Fibroblast of the conjunctiva (primary cell): ENCODE measurements around the gene PXDN.
"Not testable (repeated sequence)": the region's sequence is repeated elsewhere in the genome, so short reads cannot be mapped to it uniquely, and the experiment has no call there.

Source experiments
- DNase-seq: peaks from one replicate; pipeline ENCODE4 v3.0.0-alpha.2; 2010; ENCODE audit warnings: low read depth

Gene PXDN, protein sequence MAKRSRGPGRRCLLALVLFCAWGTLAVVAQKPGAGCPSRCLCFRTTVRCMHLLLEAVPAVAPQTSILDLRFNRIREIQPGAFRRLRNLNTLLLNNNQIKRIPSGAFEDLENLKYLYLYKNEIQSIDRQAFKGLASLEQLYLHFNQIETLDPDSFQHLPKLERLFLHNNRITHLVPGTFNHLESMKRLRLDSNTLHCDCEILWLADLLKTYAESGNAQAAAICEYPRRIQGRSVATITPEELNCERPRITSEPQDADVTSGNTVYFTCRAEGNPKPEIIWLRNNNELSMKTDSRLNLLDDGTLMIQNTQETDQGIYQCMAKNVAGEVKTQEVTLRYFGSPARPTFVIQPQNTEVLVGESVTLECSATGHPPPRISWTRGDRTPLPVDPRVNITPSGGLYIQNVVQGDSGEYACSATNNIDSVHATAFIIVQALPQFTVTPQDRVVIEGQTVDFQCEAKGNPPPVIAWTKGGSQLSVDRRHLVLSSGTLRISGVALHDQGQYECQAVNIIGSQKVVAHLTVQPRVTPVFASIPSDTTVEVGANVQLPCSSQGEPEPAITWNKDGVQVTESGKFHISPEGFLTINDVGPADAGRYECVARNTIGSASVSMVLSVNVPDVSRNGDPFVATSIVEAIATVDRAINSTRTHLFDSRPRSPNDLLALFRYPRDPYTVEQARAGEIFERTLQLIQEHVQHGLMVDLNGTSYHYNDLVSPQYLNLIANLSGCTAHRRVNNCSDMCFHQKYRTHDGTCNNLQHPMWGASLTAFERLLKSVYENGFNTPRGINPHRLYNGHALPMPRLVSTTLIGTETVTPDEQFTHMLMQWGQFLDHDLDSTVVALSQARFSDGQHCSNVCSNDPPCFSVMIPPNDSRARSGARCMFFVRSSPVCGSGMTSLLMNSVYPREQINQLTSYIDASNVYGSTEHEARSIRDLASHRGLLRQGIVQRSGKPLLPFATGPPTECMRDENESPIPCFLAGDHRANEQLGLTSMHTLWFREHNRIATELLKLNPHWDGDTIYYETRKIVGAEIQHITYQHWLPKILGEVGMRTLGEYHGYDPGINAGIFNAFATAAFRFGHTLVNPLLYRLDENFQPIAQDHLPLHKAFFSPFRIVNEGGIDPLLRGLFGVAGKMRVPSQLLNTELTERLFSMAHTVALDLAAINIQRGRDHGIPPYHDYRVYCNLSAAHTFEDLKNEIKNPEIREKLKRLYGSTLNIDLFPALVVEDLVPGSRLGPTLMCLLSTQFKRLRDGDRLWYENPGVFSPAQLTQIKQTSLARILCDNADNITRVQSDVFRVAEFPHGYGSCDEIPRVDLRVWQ (N-terminal part only)

DNA sequence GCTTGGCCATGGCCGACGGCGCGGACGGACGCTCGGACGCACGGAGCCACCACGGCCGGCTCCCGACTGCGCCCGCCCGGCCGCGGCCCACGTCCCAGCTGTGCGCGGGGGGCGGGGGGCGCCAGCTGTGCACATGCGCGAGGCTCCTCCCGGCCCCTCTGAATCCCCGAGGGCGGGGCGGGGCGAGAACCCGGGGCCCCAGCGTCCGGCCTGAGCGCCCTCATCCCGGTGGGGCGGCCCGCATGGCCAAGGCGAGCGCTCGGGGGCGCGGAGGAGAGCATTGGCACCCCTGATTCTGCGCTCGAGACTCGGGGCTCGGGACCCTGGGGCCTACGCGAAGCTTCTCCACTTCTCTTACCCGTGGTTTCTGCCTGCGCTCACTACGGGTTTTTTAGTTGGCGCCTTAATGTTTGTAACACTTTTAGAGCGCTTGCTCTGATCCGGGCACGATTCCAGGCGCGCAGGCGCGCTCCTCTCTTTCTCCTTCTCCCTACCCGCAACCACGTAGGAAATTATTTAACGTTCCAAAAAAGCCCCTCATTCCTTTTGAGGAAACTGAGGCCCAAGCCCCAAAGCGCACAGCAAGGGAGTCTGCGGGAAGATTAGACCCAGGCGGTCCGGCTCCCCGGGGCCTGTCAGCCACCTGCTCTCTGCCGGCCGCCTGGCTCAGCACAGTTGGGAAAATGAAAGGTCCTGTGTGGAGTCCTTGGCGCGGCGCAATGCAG is at the start of gene PXDN:
TSS of gene PXDN (minus strand) at position 70 of the 725 bp plus-strand sequence. CDS start at position 10, 60 bp downstream.
- DNase-seq, result no peak

- DNase-seq, result no peak
Measured at GRCh38 chr2:1793868-1794445, 49.6 kb upstream of the PXDN start.

DNA sequence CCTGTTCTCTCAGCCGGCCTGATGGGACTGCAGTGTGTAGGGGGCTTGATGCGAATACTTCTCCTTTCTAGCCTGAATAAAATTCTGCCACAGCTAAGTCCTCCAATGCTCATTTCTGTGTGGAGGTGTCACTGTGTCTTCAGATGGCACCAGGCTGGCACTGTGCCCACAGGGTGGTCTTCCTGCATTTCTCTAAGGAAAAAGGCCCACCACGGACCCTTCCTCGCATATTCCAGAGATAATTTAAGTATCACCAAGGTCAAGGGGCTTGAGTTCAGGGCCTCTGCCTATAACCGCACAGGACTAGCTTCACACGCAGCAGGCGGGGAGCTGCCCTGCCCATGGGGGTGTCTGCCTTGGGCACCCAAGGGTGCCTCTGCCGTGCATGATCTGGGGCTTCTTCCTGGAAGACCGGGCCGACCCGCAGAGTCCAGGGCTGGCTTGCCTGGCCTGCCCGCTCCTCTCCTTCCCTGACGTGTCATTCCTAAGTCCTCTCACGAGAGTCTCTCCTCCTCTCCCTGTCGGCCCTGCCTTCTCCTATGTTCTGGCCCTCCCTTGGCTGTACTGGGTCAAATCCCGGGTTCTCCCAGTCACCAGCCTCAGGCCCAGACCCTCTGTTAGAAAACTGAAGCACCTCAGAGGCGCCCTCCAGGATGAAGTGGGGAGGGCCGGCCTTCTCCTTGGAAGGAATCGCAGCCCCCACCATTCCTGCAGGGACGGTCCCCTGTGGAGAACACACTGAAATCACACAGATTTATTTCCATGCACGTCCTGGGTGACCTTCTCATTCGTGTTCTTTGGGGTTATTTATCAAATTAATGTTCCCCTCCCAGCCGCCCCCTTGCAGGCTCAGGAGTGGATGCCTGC is 48.9 kb upstream of the PXDN start:
- DNase-seq, result no peak

DNA sequence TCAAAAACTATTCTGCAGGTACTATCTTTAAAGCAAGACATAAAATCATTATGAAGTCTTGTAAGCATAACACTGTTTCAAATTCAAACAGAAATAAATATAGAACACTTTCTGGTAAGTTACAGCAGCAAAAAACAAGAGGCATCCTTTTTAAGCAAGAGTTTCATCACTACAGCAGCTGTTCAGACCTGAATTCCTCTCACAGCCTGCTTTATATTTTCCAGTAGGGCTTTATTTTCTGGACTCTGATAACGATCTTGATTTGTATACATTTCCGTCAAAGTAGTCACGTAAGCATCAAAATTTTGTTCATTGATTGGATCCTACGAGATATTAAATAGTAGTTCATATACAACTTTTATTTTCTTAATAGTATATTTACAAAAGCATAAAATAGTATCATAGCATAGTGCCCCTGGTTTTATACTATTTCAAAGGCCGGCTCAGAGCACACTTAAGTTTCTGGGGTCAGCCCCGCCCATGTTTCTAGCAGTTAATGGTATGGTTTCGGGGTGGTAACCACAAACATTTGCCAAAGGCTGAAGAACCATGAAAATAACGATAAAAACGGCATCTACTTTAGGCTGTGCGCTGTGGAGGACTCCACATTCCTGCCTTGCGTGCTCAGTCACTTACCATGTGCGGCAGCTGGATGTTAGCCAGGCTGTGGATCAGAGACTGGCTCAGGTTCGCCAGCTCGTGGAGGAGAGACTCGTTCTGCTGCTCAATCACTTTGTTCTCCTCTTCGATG is 47.5 kb upstream of the PXDN start:
- peak; percentile 13 for DNase-seq

DNA sequence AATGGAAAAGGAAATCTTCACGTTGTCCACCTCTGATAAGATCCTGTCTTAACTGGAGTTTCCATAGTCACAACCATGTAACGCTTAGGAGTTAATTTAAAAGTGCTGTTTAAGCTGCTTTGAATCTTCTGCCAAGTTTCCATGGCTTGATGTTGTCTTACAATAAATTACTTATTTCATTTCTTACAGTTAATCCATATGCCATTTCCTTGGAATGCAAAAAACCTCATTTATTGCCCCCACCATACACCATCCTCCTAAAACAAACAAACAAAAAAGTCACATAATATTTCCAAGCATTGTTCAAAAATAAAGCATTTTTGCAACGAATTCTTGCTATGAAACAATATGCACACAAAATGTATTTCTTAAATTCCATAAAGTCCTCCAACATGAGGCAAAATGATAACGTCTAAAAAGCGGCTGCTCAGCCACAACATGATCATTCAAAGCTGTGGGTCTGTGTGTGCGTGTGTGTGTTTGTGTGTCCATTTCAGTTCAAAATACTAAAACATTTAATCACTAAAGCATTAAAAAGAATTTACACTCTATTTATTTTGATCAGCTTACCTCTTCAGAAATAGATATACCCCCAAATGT is 46.8 kb upstream of the PXDN start:
- no peak for DNase-seq

DNA sequence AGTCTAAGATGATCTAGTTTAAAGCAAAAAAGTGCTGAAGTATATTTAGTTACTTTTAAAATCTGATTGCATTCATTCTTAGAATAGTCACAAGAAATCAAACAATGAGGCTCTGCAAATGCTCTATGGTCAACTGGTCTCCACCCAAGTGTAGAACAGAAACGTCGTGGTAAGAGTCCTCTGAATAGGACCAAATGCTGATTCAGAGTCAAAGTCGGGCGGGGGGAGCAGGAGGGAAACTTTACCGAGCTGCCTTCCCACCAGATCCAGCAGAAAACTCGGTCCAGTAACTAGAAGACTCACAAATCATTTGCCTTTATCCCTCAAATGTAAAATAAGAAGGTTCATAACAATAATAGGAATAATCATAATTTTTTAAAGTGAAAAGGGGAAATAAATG is 46.2 kb upstream of the PXDN start:
- DNase-seq, result no peak

DNA sequence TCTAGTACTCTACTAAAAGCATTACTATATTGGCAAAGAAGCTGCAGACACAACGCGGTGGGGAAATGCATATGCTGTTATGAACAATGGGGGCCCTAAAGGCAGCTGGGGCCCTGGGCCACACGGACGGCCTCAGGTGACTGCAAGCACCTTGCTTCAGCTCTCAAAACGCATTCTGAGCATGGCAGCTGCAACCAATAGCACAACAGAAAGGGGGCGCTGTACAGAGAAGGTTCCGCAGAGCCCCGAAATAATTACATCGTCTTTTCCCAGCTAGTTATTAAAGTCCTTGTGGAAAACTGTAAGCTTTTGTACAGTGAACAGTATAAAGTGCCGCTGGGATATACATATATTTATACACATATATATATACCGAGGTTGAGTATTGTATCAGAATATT is 45.3 kb upstream of the PXDN start:
- no peak for DNase-seq

GRCh38 chr2:1788478-1788959 is 44.2 kb upstream of the PXDN start:
- DNase-seq, result no peak

- no peak for DNase-seq
Measured at GRCh38 chr2:1787755-1788477, 43.6 kb upstream of the PXDN start.

DNA sequence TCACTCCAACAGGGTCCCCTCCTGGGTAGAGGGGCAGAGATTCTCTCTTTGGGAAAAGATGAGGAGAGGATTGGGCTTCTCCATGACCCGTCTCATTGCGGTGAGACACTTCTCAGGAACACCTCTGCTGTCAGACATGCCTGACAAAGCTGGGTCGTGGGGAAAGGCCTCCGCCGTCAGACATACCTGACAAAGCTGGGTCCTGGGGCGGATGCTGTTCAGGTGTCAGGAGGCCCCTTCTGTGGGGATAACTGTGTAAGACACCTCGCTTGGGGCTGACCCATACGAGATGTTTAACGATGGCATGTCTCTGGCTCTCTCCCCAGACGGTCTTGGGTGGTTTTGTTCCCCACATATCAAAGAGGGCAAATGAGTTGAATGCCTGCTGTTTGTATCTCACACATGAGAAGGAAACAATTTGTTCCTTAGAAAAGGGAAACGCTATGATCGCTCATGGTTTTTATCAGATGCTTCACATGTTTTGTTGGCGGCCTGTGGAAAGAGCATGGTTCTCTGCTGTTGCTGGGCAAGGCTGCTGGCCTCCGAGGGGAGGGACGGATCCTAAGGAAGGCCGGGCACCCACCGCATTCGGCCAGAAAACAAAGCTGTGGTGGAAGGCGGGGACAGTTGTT is 40.8 kb upstream of the PXDN start:
- DNase-seq, result no peak

DNA sequence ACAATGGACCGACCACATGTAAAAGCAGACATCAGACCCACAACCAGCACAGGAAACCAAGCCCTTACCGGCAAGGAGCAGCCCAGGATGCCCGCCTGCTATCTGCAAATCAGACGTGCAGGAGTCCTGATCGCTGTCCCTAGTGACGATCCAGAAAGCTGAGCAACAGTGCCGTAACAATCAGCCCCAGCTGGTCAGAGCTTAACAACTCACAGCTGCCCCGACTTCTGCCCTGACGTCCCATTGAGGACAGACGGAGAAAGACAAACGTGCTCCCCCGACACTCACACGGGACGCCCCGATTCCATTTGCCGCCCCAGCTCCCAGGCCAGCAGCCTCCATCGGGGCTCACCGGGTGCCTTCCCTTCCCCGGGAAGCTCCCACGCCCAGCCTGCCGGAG is 39.8 kb upstream of the PXDN start:
- no peak for DNase-seq

DNA sequence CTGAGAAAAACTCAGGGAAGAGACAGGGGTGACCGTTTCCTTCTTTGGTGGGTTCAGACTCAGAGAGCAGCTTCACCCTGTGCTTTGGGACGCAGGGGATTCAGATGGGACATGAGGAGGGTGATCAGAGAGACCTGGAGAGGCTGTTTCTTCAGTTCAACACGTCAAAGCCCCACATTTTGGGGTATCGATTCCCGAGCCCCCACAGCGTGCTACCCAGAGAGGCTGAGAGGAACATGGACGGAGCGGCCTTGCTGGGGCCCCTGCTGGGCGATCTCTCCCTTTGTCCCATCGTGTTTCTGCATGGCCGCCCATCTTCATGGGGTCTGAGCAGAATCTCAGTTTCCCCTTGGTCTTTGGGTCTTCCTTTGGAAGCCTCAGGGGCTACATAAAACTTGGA is 38.2 kb upstream of the PXDN start:
- no peak for DNase-seq

DNA sequence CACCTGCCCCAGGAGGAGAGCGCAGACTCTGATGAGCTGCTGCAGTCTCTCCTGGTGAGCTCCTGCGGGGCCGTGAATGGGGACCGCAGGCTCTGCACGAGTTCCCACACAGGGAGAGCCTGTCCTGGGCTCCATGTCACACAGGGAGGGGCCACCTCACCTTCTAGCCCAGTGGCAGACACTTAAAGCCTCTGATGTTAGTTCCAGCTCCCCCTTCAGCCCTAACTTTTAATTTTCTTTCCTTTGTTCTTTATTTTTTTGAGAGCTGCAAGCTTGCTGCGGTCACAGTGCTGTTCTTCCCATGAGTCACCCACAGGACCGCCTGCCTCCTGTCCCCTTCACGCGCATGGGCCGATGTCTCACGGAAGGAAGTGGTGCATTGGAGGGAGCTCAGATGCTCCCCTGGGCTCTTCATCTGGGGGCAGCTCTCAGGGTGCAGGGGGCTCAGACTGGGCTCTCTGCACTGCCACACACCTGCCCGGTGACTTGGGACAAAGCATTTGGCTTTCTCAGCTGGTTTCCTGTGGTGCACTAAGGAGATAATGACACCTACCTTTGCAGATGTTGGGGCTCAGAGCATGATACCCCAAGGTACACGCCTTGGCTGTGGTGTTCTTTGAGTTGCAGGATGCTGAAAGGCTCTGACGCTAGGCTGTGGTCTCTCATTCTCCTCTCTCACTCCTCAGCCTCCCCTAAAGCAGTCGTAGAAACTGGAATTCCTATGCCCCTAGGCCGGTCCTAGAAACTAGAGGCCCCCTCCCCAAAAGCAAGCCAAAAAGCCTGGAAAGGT is 37.2 kb upstream of the PXDN start:
- DNase-seq, result no peak

GRCh38 chr2:1780693-1781092 is 36.4 kb upstream of the PXDN start:
- no peak for DNase-seq

- DNase-seq, result not testable (repeated sequence)
Measured at GRCh38 chr2:1780054-1780453, 35.7 kb upstream of the PXDN start.

GRCh38 chr2:1778566-1778965 is 34.3 kb upstream of the PXDN start:
- DNase-seq, result no peak

DNA sequence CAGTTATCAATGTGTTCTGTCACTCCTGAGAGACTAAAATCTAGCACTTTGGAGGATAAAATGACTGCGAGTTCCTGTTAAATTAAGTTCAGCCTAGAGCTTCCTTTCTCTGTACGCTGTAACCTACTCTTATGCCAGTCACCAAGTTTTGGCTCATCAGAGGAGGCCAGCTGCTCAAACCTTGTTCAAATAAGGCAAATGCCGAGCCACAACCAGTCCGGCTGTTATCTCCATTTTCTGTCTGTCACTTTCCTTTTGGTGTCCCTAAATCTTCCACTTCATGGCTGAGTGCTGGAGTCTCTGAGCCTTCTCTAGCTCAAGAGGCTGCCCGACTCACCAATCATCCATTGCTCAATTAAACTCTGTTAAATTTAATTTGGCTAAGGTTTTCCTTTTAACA is 33.5 kb upstream of the PXDN start:
- no peak for DNase-seq
